HepG2 (cell line): Measurements from ENCODE around the gene CD68. TPM values are rescaled to one million over a fixed set of nuclear protein-coding genes. Genes with fewer than 3 reads are reported as not detected.

ENCODE experiments used
- CAMTA2 ChIP-seq: sonication (generic); formaldehyde crosslinking; IDR thresholded peaks from 2 replicates; pipeline ENCODE4 v1.4.0; 2020; ENCODE audit warnings: mild to moderate bottlenecking, missing genetic modification reagents, borderline replicate concordance
- CREBL2 ChIP-seq: sonication (generic); formaldehyde crosslinking; IDR thresholded peaks from 2 replicates; pipeline ENCODE4 v1.8.1; 2023; ENCODE audit warnings: missing genetic modification reagents, mild to moderate bottlenecking, borderline replicate concordance
- DPF2 ChIP-seq: sonication (generic); formaldehyde crosslinking; IDR thresholded peaks from 2 replicates; pipeline ENCODE4 v1.4.0; 2020; ENCODE audit warnings: mild to moderate bottlenecking, low read depth, missing genetic modification reagents, borderline replicate concordance
- HDAC2 ChIP-seq: sonication (generic); formaldehyde crosslinking; IDR thresholded peaks from 2 replicates; pipeline ENCODE4 v1.4.0; 2020; ENCODE audit warnings: missing genetic modification reagents
- HIC2 ChIP-seq: sonication (generic); formaldehyde crosslinking; IDR thresholded peaks from 2 replicates; pipeline ENCODE4 v1.9.0; 2022; ENCODE audit warnings: low read depth, missing genetic modification reagents
- KAT7 ChIP-seq: IDR thresholded peaks from 2 replicates; pipeline ENCODE4 v1.6.1; 2018; ENCODE audit warnings: borderline replicate concordance, missing compliant biosample characterization
- KDM3A ChIP-seq: IDR thresholded peaks from 2 replicates; pipeline ENCODE4 v1.6.1; 2018; ENCODE audit warnings: low read depth, missing compliant biosample characterization
- MAX ChIP-seq: IDR thresholded peaks from 2 replicates; pipeline ENCODE4 v1.6.1; 2012; ENCODE audit warnings: inconsistent platforms
- MZF1 ChIP-seq: sonication (generic); formaldehyde crosslinking; IDR thresholded peaks from 2 replicates; pipeline ENCODE4 v1.8.1; 2023; ENCODE audit warnings: mild to moderate bottlenecking, missing genetic modification reagents, borderline replicate concordance
- NCOA5 ChIP-seq: sonication (generic); formaldehyde crosslinking; IDR thresholded peaks from 2 replicates; pipeline ENCODE4 v1.4.0; 2020; ENCODE audit warnings: missing genetic modification reagents
- NFE2 ChIP-seq: sonication (generic); formaldehyde crosslinking; IDR thresholded peaks from 2 replicates; pipeline ENCODE4 v1.4.0; 2020; ENCODE audit warnings: missing genetic modification reagents
- RNF2 ChIP-seq: fragments of 450-650 bp; conservative IDR thresholded peaks from 2 replicates; pipeline ENCODE4 v1.6.1; 2016; ENCODE audit warnings: low read depth
- SMARCC2 ChIP-seq: fragments of 450-650 bp; IDR thresholded peaks from 2 replicates; pipeline ENCODE4 v1.6.1; 2017; ENCODE audit warnings: antibody characterized with exemption, mild to moderate bottlenecking
- SRF ChIP-seq: IDR thresholded peaks from 2 replicates; pipeline ENCODE4 v1.6.1; 2011; ENCODE audit warnings: mild to moderate bottlenecking, low read depth, low read length, moderate library complexity
- TFDP2 ChIP-seq: sonication (generic); formaldehyde crosslinking; IDR thresholded peaks from 2 replicates; pipeline ENCODE4 v1.4.0; 2020; ENCODE audit warnings: missing genetic modification reagents
- TRAFD1 ChIP-seq: sonication (generic); formaldehyde crosslinking; IDR thresholded peaks from 2 replicates; pipeline ENCODE4 v1.5.1; 2020; ENCODE audit warnings: missing genetic modification reagents, mild to moderate bottlenecking, borderline replicate concordance
- ZBTB43 ChIP-seq: sonication (generic); formaldehyde crosslinking; conservative IDR thresholded peaks from 2 replicates; pipeline ENCODE4 v1.4.0; 2020; ENCODE audit warnings: missing genetic modification reagents
- ZFP82 ChIP-seq: sonication (generic); formaldehyde crosslinking; IDR thresholded peaks from 2 replicates; pipeline ENCODE4 v1.5.1; 2020; ENCODE audit warnings: mild to moderate bottlenecking, missing genetic modification reagents, borderline replicate concordance
- ZNF414 ChIP-seq: sonication (generic); formaldehyde crosslinking; IDR thresholded peaks from 2 replicates; pipeline ENCODE4 v1.5.0; 2020; ENCODE audit warnings: missing genetic modification reagents
- ZNF720 ChIP-seq: sonication (generic); formaldehyde crosslinking; IDR thresholded peaks from 2 replicates; pipeline ENCODE4 v1.4.0; 2020; ENCODE audit warnings: missing genetic modification reagents
- ZNF749 ChIP-seq: sonication (generic); formaldehyde crosslinking; IDR thresholded peaks from 2 replicates; pipeline ENCODE4 v1.8.0; 2022; ENCODE audit warnings: mild to moderate bottlenecking, missing genetic modification reagents, moderate library complexity, borderline replicate concordance
- ZNF775 ChIP-seq: sonication (generic); formaldehyde crosslinking; IDR thresholded peaks from 2 replicates; pipeline ENCODE4 v1.4.0; 2020; ENCODE audit warnings: missing genetic modification reagents, mild to moderate bottlenecking, moderate library complexity, borderline replicate concordance
- polyA plus RNA-seq, 8 experiments: library from polyadenylated mRNA; depleted of rRNA in 3 of 8; stranded (reverse) in 7 of 8; unstranded in 1 of 8; fragments of >200 nt; fragmentation: Illumina TruSeq in 4 of 8; extraction: Trizol in 4 of 8; gene quantifications; 2 replicates each; pipeline versions ENCODE4 v1.2.1 to v1.2.3, GENCODE V29; 2011 to 2016; ENCODE audit warnings: low read depth in 4 of 8, missing spikeins in 1 of 8, mixed read lengths in 1 of 8; ENCODE audit not compliant: insufficient read depth in 1 of 8
- total RNA-seq, 5 experiments: library from RNA; depleted of rRNA; stranded (reverse); fragments of >200 nt; fragmentation: Illumina TruSeq; extraction: Trizol; gene quantifications; 2 replicates each; pipeline ENCODE4 v1.2.3, GENCODE V29; 2016; ENCODE audit warnings: low read depth in 1 of 5

The CD68 gene
- total and polyA plus RNA-seq, 2 of the 13 experiments (the other 11 are each of a cell fraction or from before 2014, with no cell fraction given) = 10.3 to 104 TPM

- TF ChIP-seq ZBTB43 (CRISPR knock-in tag) = peak; percentile 59; the same call in 1 of the 2 replicates
- TF ChIP-seq ZNF720 = no peak
- TF ChIP-seq RNF2 = peak; percentile 94
- no peak for TF ChIP-seq MZF1 (CRISPR knock-in tag)
- TF ChIP-seq SRF = no peak
- TF ChIP-seq KAT7 (CRISPR knock-in tag) = no peak
- TF ChIP-seq ZNF775 (CRISPR knock-in tag) = no peak
- no peak for TF ChIP-seq DPF2
- TF ChIP-seq SMARCC2 = no peak
- peak; percentile 69; the same call in 1 of the 2 replicates for TF ChIP-seq ZNF414 (CRISPR knock-in tag)
- TF ChIP-seq HIC2 = no peak
- no peak for TF ChIP-seq TRAFD1 (CRISPR knock-in tag)
- TF ChIP-seq HDAC2 (CRISPR knock-in tag) = peak; percentile 73; the same call in 1 of the 2 replicates
- peak; percentile 86 for TF ChIP-seq TFDP2 (CRISPR knock-in tag)
- peak; percentile 100 for TF ChIP-seq MAX
- TF ChIP-seq CAMTA2 (CRISPR knock-in tag) = no peak
- no peak for TF ChIP-seq ZFP82 (CRISPR knock-in tag)
- no peak for TF ChIP-seq NFE2 (CRISPR knock-in tag)
- 0 out of 2 replicates have a peak, but pooled peaks have one; percentile 15 for TF ChIP-seq KDM3A (CRISPR knock-in tag)
- TF ChIP-seq NCOA5 (CRISPR knock-in tag) = no peak
- TF ChIP-seq CREBL2 (CRISPR knock-in tag) = no peak
- TF ChIP-seq ZNF749 (CRISPR knock-in tag) = no peak
Measured at GRCh38 chr17:7572338-7572587, 7.2 kb upstream of the CD68 start (continued).
